Kidney tubule cell (primary cell): ENCODE data around the gene TGFB3.
"Not testable (repeated sequence)": the region's sequence is repeated elsewhere in the genome, so short reads cannot be mapped to it uniquely, and the experiment has no call there.

Experiments used
- DNase-seq: peaks from one replicate; pipeline ENCODE4 v3.0.0-alpha.2; 2018; ENCODE audit warnings: low spot score

TGFB3 gene

DNA sequence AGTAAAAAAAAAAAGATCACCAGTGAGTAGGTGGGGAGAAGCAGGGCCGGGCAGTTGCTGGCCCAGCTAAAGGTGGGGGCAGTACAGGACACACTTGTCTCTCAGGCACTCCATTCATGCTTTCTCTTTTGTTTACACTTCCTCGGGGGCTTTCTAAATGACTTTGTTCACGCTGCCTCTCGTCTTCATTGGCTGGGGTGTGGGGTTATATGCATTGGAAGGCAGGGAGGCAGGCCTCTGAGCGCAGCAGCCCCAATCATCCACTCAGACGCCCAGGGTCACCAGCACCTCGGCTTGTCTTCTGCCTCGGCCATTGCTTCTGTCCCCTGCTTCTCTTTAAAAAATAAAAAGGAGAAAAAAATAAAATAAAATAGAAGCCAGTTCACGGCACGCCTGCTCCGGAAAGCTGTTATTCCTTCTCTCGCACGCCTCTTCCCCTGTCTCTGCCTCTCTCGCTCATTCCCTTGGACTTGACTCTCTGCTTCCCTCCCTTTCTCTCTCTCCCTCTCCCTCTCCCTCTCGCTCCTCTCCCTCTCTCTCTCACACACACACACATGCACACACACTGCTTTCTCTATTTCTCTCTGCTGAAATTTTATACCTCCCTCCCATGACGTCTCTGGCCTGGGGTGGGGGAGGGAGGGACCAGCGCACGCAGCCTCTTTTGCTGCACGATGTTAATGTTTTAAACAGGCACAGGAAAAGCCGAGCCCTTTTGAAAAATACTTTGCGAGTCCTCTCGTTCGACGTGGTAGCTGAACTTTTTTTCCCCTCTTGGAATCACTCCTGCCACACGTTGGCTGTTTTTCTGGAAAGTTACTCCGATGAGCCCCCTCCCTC is at the start of gene TGFB3:
Gene TGFB3 (minus strand): TSS at position 570 of the 840 bp plus-strand sequence. CDS start 1,102 bp downstream, outside the sequence.
- peak; percentile 82 for DNase-seq

DNA sequence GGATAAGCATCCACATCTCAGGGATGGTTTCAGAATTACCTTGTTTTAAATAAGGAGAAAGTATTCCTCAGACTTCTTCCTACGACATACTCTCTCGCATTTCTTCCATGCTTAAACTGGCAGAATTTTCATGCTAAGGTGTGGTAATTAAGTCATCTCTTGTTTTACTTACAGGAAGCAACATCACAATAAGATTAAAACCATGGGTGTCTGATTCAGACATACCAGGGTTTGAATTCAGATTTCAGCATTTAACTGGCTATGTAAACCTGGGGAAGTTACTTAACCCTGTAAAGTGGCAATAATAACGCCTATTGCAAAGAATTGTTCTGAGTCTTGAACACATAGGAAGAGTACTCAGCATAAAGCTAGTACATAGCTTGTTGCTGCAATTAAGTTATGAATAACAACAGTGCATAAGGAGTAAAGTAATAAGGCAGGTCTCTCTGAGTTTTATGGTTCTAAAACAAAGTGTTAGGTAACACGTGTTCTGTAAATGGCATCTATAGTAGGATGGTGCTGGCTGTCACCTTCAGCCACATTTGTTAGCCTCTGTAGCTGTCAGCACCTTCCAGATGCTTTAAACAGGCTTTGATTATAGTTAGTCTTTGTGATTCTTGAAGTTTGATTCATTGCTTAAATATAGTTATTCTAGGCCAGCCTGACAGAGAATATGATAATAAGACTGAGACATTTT is 42.6 kb upstream of the TGFB3 start:
- DNase-seq: no peak

DNA sequence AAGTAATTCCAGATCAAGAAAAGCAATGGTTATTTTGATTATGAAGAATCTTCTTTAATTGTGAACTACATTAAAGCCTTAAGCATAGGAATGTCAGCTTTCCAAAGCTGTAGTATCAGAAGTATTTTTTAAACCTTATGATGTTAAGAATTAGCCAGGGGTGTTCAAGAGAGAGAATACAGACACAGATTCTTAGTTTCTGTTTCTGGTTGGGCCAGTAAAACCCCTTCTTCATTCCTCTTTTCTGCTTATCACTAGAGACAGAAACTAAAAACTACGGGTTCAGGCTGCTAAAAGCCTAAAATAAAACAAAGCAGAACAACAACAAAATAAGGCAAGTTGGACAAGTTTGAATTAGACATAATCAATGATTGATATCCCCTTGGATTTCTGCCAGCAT is 42.0 kb upstream of the TGFB3 start:
- DNase-seq: no peak

DNA sequence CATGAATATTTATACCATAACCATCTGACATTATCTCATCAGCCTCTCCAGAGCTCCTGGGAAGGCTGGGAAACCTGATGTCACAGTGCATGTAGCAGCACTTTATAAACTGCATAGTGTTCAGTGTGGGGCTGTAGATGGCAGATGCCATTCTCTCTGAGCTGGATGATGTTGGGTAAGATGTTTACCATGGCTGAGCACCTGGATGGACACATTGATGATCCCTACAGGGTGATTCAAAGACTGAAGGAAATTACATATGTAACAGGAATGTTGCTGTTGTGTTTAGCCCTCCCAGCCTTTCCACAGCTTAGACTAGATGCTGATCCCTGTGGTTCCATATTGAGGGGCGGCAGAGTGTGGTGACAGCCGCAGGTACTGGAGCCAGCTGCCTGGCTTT is 41.2 kb upstream of the TGFB3 start:
- peak; percentile 7 for DNase-seq

DNA sequence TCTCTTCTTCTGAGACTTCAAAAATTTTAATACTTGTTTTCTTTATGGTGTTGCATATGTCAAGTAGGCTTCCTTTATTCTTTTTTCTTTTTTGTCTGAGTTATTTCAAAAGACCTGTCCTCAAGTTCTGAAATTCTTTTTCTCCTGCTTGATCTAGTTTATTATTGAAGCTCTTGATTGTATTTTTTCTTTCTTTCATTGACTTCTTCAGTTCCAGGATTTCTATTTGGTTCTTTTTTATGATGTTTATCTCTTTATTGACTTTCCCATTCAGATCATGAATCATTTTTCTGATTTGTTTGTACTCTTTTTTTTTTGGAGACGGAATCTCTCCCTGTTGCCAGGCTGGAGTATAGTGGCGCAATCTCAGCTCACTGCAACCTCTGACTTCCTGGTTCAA is 37.9 kb upstream of the TGFB3 start:
- no peak for DNase-seq

DNA sequence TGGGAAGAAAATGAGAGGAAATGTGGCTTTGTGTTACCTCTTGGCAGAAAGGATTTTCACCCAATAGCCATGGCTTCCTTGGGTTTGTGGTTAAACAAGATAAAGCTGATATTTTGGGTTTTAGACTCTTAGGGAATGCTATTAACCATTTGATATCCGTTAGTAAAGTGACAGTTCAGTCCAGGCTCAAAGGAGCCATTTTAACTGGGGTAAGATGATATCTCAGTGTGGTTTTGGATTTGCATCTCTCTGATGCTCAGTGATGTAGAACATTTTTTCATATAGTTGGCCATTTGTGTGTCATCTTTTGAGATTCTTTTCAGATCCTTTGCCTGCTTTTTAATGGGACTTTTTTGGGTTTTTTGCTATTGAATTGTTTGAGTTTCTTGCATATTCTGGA is 33.9 kb upstream of the TGFB3 start:
- DNase-seq: no peak

DNA sequence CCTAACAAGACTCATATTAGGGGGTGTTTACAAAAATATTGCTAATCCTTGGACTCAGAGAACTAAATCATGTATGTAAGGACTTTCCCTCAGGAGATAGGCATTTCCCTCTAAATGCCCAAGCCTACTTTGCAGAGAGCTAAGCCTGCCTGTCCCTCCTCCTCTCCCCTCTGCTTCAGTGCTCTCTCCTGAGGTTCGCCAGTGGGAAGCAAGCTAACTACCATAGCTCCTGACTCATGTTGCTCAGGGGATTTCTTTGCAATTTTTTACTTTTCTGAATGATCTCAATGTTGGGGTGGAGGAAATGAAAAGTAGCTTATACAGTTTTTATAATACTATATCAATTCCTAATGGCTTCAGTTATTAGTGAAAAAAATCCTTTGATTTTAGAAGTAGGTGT is 33.4 kb upstream of the TGFB3 start:
- DNase-seq: peak; percentile 29

DNA sequence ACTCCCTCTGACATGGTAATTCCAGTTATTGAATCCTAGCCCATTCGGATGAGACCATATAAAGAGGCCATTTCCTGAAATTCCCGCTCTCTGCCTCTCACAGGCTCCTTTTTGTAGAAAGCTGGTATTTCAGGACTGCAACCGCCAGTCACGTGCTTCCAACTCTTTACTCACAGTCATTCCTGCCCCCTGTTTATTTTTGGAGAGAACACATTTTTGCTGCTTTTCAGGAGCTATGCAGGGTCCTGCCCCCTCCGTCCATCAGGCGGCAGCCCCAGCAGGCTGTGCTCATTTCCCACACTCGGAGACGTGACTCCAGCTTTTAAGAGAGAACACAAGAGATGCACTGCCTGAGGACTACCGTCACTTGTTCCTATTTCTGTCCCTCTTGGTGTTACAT is 30.6 kb upstream of the TGFB3 start:
- DNase-seq: no peak

DNA sequence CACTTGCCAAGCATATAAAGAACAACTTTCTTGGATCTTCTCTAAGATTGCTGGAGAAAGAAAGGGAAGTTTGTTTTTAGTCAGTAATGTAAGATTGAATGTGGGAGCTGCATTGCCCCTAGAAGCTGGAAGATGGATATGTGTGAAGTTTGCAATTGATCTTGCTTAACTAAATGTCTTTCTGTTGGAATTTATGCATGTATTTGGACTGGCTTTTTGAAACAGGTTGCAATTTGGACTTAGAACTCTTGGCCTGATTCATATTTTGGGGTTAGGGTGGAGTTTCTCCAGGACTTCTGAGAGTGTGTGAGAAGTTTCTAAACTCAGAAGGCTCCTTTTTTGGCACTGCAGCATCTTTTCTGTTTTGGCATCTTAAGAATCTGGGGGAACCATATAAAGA is 30.1 kb upstream of the TGFB3 start:
- DNase-seq: no peak

DNA sequence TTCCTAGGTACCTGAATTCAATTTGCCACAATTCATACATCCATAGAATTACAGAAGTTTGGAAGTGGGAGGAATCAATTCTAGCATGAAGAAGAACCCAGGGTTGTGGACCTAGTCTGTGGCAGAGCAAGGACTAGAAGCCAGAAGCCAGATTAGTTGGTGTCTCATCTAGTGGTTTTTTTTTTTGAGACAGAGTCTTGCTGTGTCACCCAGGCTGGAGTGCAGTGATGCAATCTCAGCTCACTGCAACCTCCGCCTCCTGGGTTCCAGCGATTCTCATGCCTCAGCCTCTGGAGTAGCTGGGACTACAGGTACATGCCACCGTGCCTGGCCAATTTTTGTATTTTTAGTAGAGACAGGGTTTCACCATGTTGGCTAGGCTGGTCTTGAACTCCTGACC is 27.8 kb upstream of the TGFB3 start:
- DNase-seq: not testable (repeated sequence)

DNA sequence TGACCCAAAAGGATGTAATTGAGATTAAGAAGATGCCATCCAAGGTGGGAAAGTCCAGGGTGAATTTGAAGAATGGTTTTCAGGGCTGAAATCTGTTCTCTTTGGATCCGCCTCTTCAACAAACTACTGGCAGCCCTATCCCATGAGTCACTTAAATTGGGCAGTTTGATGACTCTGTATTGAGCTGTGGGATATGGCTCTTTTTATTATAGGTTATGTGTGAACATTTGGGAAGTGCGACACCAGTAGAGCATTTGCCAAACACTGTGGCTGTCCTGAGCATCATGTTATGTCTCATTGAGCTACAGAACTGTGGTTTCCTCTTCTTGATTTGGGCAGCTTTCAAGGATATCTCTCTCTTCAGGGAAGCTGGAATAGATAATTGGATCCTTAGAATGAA is 26.1 kb upstream of the TGFB3 start:
- DNase-seq: no peak

DNA sequence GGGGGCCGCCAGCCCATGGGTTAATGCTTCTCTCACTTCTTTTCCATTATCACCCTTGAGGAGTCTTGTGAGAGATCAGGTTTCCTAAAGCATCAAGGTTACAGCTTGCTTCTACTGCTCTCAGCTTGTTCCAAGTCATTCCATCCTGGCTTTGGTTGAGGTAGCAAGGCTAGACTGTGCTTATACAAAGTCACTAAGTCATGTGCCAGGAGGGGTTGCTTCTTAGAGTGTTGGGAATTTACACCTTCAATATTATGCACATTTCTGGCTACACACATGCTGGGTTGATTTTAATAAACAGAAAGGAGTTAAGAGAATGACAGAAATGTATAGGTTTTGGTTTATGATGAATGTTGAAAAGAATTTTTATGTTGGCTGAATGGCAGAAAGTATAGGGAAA is 25.6 kb upstream of the TGFB3 start:
- DNase-seq: no peak

DNA sequence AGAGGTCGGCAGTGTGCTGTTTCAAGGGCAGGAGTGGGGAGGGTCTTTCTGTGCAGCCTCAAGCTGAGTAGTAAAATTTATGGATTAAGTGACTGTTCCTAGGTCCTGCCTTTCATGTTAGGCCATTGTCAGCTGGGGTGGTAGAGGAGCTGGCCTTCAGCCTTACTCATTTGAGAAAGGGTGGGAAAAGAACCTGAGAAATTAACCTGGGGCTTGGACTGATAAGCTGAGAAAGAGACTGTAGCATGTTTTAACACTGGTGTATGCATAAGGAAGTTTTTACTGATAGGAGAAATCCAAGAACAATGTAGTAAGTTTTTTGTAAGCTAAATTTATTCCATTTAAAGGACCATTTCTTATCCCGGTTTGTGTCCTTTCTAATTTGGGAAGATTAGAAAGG is 24.5 kb upstream of the TGFB3 start:
- no peak for DNase-seq

DNA sequence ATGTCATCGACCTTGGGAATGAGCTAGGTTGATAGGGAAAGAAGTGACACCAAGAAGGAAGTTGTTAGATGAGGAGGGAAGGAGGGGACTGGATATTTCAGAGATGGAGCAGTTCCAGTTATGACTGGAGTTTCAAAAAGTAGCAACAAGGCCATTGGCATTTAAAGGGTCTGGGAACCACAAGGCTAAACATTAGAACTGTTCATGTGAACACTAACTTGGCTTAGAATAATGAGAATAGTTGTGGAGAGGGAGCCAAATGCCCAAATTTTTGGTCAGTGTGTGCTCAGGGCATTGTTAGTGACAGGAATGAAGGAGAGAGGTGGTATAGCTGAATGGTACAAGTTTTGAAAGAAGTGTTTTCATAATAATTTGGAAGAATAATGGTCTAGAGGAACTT is 20.6 kb upstream of the TGFB3 start:
- DNase-seq: no peak

DNA sequence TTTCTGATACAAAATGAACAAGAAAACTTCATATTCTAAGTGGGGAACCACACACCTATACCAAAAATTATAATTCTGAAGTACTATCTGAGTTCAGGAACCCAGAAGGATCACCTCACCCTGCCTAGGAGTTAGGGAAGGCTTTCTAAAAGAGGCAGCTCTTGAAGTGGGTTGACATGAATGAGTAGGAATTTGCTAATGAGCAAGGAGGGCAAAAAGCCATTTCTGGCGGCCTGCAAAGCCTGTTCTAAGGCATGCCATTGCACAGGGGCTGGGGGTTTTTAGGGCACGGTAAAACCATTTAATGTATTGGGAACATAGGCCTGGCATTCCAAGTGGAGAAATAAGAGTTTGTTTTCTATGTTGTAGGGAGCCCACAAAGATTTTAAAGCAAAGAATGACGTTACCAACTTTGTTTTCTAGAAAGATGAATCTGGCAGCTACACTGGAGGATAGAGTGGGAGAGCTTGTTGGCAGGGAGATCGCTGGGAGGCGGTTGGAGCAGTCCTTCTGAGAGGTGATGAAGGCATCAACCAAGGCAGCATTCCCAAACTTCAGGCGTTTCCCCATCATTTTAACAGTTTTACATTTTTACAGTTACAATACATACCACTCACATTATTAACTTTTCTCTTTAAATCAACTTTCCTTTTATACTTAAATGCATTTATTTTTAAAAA is 17.9 kb upstream of the TGFB3 start:
- DNase-seq: no peak

DNA sequence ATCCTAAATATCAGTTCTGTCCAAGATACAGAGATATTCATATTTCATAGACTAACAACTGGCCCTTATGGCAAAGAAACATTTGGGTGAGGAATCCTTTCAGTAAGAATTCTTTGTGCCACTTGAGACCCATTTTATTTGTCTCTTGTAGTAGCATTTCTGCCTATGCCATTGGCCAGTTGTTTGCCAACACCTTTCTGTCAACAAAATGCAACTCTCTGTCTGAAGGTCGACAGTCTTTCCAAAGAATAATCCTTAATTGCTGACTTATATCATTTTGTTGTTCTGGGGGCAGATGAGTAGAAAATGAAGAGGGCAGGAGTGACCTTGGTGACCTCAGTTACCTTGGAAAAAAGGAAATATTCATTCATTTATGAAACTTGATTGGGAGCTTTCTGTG is 14.7 kb upstream of the TGFB3 start:
- DNase-seq: no peak

DNA sequence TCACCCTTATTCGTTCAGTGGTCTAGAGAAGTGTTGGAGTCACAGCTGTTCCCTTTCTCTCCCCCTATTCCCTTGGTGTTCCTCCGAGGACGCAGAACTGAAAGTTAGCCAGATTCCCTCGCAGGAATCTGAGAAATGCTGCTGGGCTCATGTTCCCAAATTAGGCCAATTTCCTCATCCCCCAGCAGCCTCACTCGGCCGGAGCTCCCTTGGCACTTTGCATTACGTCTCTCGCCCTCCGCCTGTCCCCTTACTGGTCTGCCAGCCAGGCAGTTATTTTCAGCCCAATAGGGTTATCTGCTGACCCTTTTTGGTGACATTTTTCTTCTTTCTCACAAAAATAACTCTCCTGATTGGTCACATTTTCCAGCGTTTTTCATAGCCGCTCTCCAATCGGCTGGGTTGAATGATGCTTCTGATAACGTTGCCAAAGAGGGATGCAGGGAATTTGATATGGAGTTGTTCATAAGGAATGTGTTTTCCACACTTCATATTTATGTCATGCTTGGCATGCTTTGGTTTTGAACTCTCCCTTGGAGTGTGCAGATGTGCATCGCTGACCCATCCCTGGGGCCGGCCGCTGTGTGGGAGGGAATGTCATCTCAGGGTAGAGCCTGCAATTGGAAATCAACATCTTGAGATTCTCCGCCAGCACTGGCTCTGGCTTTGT is 13.7 kb upstream of the TGFB3 start:
- DNase-seq: no peak

DNA sequence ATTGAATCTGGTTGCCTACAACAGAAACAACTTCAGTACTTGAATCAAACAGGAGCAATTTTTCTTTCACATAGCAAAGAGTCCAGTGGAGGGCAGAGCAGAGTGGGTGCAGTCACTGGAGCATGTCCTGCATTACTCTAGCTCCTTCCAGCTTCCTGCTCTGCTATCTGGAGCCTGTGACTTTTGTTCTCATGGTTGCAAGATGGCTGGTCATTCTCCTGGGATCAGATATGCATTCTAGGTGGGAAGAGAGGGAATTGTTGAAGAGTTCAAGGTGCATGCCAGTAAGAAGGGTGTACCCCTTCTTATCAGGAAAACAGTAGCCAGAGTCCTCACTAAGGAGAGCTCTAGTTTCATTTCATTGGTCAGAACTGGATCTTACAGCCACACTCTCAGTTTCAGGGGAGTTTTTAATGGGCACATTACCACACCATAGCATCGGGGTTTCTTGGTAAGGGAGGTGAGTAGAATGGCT is 11.8 kb upstream of the TGFB3 start:
- DNase-seq: peak; percentile 57

DNA sequence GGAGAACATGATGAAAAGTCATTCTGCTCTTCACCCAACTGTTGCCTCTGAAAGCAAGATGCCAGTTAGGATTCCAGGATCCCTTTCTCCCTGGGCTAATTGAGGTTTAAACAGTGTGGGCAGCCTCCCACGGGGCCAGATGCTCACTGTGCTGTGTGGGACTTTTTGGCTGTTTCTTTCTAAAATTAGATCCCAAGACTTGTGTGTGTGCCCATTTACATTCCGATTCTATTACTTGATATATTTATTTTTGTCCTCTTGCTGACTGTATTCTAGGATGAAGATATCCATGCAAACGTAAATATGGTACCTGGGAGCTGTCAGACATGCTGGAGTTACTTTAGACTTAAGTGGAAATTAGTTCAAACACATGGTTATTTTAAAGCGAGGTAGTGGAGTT is 10.0 kb upstream of the TGFB3 start:
- DNase-seq: no peak

DNA sequence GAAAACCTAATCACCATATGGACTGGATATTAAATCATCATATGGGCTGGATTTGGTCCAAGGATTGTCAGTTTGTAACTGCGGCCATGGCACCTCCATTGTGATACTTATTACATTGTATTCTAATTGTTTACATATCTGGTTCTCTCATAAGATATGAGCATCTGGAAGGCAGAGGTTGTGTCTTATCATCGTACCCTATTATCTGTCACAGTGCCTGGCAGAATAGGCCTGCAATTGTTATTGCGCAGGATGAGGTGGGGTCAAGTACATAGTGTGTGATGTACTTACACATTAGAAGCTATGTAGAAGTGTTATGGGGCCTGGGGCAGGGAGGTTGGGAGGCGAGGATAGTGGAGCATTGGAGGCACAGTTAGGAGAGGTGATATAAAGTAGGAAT is 8.5 kb upstream of the TGFB3 start:
- DNase-seq: no peak

DNA sequence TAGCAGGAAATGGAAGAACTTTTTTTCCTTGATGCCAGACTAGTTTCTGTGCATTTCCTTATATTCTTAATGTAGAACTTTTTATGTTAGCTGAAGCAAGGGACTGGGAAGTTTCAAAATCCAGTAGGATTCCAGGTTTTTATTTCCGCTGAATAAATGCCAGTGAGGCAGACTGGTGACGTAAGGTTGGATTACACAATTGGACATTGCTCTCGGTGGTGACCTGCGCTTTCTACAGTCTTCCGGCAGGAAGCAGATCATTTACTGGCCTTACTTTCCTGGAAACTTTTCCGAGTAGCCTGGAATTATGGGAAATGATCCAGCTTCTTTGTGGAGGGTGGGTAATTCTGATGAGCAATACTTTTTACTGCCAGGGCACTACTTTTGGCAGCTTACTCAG is 7.3 kb upstream of the TGFB3 start:
- DNase-seq: peak; percentile 77

DNA sequence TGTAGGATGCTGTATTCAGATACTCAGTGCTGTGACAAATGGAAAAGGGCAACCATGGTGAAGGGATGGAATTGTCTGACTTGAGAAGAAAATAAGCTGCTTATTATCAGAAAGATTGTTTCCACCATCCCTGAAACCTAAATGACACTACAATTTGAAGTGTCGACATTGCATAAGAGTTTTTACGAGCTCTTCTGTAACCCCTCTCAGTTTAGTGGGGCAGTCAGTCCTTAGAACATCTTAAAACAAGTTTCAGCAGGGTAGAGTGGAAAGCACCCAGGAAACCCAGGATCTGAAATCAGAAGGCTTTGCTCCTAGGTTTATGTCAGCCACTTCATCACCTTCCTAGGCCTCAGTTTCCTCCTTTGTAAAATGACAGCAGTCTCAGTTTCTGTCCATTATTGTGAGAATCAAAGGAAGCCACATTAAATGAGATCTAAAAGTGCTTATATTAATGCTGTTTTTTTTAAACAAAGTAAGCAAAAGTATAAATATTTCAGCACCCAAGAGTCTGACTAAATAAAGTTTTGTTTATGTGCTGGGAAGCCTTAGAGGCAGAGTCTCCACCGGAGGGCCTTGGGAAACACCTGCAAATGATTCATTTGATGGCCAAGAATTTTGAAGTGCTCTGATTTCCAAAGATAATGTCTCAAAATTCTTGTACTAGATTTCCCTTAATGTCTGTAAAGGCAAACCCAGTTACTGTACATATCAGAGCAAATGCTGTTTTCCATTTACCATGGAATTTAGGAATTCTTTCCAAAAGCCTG is 5.6 kb upstream of the TGFB3 start:
- DNase-seq: no peak
